ENCODE data around the gene PACC1.

PACC1 gene

DNA sequence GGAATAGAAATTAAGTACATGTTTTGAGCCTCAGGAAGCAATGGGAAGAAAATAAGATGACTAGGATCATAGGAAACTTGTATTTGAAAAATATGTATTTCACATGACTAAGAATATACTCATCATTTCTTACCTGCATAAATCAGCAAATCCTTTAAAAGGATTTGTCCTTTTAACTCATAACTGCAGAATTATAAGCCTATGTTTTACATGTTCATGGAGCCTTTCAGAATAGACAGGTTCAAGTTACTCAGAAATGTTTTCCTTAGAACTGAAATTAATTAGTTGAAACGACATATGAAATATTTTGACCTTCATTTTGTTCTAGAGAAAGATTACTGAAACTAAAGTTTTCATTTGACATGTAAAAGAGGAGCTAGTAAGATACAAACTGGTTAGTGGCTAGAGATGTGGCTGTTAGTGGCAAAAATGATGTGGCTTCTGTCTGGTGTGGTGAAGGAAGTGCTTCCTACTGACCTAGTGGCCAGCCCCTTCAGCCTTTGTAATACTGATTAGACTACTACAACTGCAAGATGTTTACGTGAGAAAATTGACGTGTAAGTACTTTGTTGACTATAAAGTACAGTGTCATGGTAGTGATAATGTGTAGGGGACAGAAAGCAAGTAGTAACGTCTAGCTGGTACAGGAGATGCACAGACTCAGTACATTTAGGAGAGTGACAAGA is 54.7 kb downstream of the PACC1 start:
- Histone ChIP-seq H3K4me3 (ENCODE audit: low read depth, low read length) (no peak overlapping the region), H3K27me3 (ENCODE audit: insufficient read depth, low read length) (no peaks in the 10 kb centered on the region), H3K4me1 (ENCODE audit: control insufficient read depth, insufficient read depth, low read length, unreplicated experiment) (no peaks in the 10 kb centered on the region), H3K36me3 (ENCODE audit: insufficient read depth, low read length) (peaks cover 5% of the 10 kb centered on the region; the same call in 1 of the 2 replicates), H3K27ac (ENCODE audit: low read depth, low read length) (no peak overlapping the region), H3K79me2 (ENCODE audit: control insufficient read depth, insufficient read depth, low read length, unreplicated experiment) (no peaks in the 10 kb centered on the region), H2AFZ (ENCODE audit: low read length, unreplicated experiment) (no peak overlapping the region)

DNA sequence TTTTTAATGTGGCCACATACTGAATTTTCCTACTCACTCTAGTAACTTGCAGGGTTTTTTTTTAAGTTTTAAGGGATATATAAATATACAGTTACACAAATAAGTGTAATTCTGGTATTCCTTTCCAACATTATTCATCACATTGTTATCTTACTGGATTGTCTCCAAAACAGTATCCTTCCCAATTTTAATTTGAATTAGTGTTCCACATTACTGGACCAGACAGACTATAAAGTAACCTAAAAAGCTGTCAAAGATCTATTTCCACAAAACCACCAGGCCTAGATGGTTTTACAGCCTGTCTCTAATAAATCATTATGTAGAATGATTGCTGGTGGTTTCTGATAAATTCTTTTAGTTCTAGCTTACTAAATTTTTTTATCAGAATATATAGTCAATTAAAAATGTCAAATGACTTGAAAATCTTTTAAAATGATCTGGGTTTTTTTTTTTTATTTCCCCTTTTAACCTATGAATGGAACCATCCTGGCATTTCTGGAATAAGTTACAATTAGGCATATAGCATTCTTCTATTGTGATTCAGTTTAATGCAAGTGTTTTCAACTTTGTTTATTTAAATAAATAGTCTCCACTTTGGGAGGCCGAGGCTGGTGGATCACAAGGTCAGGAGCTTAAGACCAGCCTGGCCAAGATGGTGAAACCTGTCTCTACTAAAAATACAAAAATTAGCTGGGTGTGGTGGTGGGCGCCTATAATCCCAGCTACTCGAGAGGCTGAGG is 59.3 kb downstream of the PACC1 start:
- no peaks in the 10 kb centered on the region for H3K4me1 ChIP-seq (ENCODE audit: control insufficient read depth, insufficient read depth, low read length, unreplicated experiment)
- H3K27ac ChIP-seq (ENCODE audit: low read depth, low read length) = no peak overlapping the region
- H3K79me2 ChIP-seq (ENCODE audit: control insufficient read depth, insufficient read depth, low read length, unreplicated experiment) = no peaks in the 10 kb centered on the region
- H2AFZ ChIP-seq (ENCODE audit: low read length, unreplicated experiment) = no peak overlapping the region
- no peak overlapping the region for H3K4me3 ChIP-seq (ENCODE audit: low read depth, low read length)
- H3K36me3 ChIP-seq (ENCODE audit: insufficient read depth, low read length) = peaks cover 14% of the 10 kb centered on the region; the same call in 1 of the 2 replicates
- H3K27me3 ChIP-seq (ENCODE audit: insufficient read depth, low read length) = no peaks in the 10 kb centered on the region

DNA sequence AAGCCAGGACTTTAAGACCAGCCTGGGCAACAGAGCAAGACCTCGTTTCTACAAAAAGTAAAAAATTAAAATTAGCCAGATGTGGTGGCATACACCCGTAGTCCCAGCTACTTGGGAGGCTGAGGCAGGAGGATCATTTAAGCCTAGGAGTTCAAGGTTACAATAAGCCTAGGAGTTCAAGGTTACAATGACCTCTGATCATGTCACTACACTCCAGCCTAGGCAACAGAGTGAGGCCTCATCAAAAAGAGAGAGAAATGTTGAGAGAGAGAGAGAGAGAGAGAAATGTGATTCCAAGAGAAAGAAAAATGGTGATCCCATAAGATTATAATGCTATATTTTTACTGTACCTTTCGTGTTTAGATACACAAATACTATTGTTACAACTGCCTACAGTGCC is 60.2 kb downstream of the PACC1 start:
- Histone ChIP-seq H3K27ac (ENCODE audit: low read depth, low read length) (no peak overlapping the region), H3K27me3 (ENCODE audit: insufficient read depth, low read length) (no peaks in the 10 kb centered on the region), H3K4me1 (ENCODE audit: control insufficient read depth, insufficient read depth, low read length, unreplicated experiment) (no peaks in the 10 kb centered on the region), H3K36me3 (ENCODE audit: insufficient read depth, low read length) (peaks cover 10% of the 10 kb centered on the region; the same call in 1 of the 2 replicates), H2AFZ (ENCODE audit: low read length, unreplicated experiment) (no peak overlapping the region), H3K4me3 (ENCODE audit: low read depth, low read length) (no peak overlapping the region), H3K79me2 (ENCODE audit: control insufficient read depth, insufficient read depth, low read length, unreplicated experiment) (no peaks in the 10 kb centered on the region)

DNA sequence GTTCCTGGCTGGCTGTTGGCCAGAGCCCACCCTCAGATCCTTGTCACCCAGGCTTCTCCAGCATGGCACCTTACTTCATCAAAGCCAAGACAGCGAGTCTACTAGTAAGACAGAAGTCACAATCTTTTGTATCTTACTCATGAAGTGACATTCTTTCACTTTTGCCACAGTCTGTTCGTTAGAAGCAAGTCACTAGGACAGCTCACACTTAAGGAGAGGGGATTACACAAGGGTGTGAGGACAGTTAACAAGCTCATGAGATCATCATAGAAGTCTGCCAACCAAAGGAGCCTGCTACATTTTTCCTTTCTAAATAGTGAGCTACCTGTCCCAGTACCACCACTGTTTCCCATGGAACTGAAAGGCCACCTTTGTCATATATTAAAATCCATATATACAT is 61.5 kb downstream of the PACC1 start:
- H3K36me3 ChIP-seq (ENCODE audit: insufficient read depth, low read length) = peaks cover 10% of the 10 kb centered on the region
- H3K27ac ChIP-seq (ENCODE audit: low read depth, low read length) = no peak overlapping the region
- H3K27me3 ChIP-seq (ENCODE audit: insufficient read depth, low read length) = no peaks in the 10 kb centered on the region
- H3K79me2 ChIP-seq (ENCODE audit: control insufficient read depth, insufficient read depth, low read length, unreplicated experiment) = no peaks in the 10 kb centered on the region
- no peaks in the 10 kb centered on the region for H3K4me1 ChIP-seq (ENCODE audit: control insufficient read depth, insufficient read depth, low read length, unreplicated experiment)
- H3K4me3 ChIP-seq (ENCODE audit: low read depth, low read length) = no peak overlapping the region
- no peak overlapping the region for H2AFZ ChIP-seq (ENCODE audit: low read length, unreplicated experiment)

DNA sequence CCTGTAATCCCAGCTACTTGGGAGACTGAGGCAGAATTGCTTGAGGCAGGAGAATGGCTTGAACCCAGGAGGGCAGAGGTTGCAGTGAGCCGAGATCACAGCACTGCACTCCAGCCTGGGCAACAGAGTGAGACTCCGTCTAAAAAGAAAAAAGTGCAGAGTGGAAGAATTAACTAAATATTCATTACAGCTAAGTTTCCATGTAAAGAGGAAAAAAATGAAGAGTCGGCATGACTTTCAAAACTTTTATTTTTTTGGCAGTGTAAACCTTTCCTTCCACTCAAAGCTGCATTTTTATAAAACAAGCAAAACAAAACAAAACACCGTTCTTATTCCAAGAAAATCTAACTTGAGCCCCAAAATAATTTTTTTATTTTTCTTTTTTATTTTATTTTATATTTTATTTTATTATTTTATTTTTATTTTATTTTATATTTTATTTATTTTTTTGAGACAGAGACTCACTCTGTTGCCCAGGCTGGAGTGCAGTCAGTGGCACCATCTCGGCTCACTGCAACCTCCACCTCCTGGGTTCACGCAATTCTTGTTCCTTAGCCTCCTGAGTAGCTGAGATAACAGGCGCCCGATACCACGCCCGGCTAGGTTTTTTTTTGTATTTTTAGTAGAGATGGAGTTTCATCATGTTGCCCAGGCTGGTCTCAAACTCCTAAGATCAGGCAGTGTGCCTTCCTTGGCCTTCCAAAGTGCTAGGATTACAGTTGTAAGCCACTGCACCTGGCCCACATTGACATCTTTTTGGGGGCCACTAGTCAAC is 62.9 kb downstream of the PACC1 start:
- Histone ChIP-seq H3K4me3 (ENCODE audit: low read depth, low read length) (no peak overlapping the region), H3K36me3 (ENCODE audit: insufficient read depth, low read length) (peaks cover 10% of the 10 kb centered on the region), H3K4me1 (ENCODE audit: control insufficient read depth, insufficient read depth, low read length, unreplicated experiment) (no peaks in the 10 kb centered on the region), H2AFZ (ENCODE audit: low read length, unreplicated experiment) (no peak overlapping the region), H3K79me2 (ENCODE audit: control insufficient read depth, insufficient read depth, low read length, unreplicated experiment) (no peaks in the 10 kb centered on the region), H3K27me3 (ENCODE audit: insufficient read depth, low read length) (no peaks in the 10 kb centered on the region), H3K27ac (ENCODE audit: low read depth, low read length) (no peak overlapping the region)

DNA sequence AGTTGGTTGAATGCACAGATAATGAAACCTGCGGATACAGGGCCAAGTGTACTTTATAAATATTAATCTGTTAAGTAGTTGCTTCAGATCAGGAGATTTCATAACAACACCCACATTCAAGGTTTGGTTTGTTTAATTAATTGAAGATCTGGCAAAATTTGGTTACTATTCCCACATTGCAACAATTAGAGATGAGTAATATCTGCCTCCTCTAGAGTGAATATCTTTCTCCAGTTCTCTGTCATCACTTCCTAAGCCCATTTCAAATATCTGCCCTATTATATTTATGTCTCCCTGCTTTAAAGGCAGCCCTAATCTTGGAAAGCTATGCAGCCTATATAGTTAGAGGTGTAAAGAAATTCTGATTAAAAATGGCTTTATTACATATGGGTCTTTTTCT is 68.1 kb downstream of the PACC1 start:
- Histone ChIP-seq H3K4me3 (ENCODE audit: low read depth, low read length) (no peak overlapping the region), H3K36me3 (ENCODE audit: insufficient read depth, low read length) (peaks cover 2% of the 10 kb centered on the region; the same call in 1 of the 2 replicates), H3K79me2 (ENCODE audit: control insufficient read depth, insufficient read depth, low read length, unreplicated experiment) (no peaks in the 10 kb centered on the region), H3K27me3 (ENCODE audit: insufficient read depth, low read length) (no peaks in the 10 kb centered on the region), H3K27ac (ENCODE audit: low read depth, low read length) (no peak overlapping the region), H3K4me1 (ENCODE audit: control insufficient read depth, insufficient read depth, low read length, unreplicated experiment) (no peaks in the 10 kb centered on the region), H2AFZ (ENCODE audit: low read length, unreplicated experiment) (no peak overlapping the region)

DNA sequence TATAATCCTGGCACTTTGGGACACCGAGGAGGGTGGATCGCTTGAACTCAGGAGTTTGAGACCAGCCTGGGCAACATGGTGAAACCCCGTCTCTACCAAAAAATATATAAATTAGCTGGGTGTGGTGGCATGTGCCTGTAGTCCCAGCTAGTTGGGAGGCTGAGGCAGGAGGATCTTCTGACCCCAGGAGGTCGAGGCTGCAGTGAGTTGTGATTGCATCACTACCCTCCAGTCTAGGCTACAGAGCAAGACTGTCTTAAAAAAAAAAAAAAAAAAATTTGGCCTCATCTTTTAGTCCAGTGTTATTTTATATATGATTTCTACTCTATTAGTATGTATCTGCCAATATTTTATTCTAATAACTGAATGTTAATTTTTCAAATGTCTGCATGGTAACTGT is 69.8 kb downstream of the PACC1 start:
- no peaks in the 10 kb centered on the region for H3K79me2 ChIP-seq (ENCODE audit: control insufficient read depth, insufficient read depth, low read length, unreplicated experiment)
- no peak overlapping the region for H2AFZ ChIP-seq (ENCODE audit: low read length, unreplicated experiment)
- no peaks in the 10 kb centered on the region for H3K4me1 ChIP-seq (ENCODE audit: control insufficient read depth, insufficient read depth, low read length, unreplicated experiment)
- peaks cover 2% of the 10 kb centered on the region; the same call in 1 of the 2 replicates for H3K36me3 ChIP-seq (ENCODE audit: insufficient read depth, low read length)
- H3K27me3 ChIP-seq (ENCODE audit: insufficient read depth, low read length) = no peaks in the 10 kb centered on the region
- H3K27ac ChIP-seq (ENCODE audit: low read depth, low read length) = no peak overlapping the region
- no peak overlapping the region for H3K4me3 ChIP-seq (ENCODE audit: low read depth, low read length)

DNA sequence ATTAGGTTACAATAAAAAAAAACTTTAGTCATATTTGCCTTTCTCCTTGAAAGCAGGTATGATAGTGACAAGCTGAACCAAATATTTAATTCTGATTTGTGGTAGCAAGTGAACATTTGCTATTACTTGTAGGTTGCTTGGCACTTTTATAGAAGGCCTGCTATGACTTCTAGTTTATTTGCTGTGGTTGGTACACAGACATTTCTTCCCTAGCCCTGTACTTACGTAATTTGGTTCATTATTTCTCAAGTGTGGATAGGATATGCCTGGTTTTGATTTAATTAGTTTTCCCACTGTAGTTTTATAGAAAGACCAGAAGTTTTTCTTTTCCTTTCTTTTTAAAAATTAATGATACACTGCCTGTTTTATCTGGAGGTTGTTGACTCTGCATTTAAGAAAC is 73.6 kb downstream of the PACC1 start:
- Histone ChIP-seq H3K4me3 (ENCODE audit: low read depth, low read length) (no peak overlapping the region), H2AFZ (ENCODE audit: low read length, unreplicated experiment) (no peak overlapping the region), H3K79me2 (ENCODE audit: control insufficient read depth, insufficient read depth, low read length, unreplicated experiment) (no peaks in the 10 kb centered on the region), H3K36me3 (ENCODE audit: insufficient read depth, low read length) (0 out of 2 replicates have a peak, but pooled peaks cover 2% of the 10 kb centered on the region), H3K4me1 (ENCODE audit: control insufficient read depth, insufficient read depth, low read length, unreplicated experiment) (no peaks in the 10 kb centered on the region), H3K27ac (ENCODE audit: low read depth, low read length) (no peak overlapping the region), H3K27me3 (ENCODE audit: insufficient read depth, low read length) (no peaks in the 10 kb centered on the region)

DNA sequence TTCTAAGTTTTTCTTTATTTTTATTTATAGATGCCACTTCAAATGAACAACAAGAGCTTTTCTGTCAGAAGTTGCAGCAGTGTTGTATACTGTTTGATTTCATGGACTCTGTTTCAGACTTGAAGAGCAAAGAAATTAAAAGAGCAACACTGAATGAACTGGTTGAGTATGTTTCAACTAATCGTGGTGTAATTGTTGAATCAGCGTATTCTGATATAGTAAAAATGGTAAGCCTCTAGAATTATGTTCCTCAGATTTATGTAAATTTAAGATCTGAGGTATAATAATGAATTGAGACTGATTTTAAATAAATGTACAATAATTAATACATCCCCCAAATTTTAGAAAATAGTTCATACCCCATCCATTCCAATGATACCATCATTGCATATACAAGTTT is 85.6 kb downstream of the PACC1 start:
- H3K79me2 ChIP-seq (ENCODE audit: control insufficient read depth, insufficient read depth, low read length, unreplicated experiment) = no peaks in the 10 kb centered on the region

DNA sequence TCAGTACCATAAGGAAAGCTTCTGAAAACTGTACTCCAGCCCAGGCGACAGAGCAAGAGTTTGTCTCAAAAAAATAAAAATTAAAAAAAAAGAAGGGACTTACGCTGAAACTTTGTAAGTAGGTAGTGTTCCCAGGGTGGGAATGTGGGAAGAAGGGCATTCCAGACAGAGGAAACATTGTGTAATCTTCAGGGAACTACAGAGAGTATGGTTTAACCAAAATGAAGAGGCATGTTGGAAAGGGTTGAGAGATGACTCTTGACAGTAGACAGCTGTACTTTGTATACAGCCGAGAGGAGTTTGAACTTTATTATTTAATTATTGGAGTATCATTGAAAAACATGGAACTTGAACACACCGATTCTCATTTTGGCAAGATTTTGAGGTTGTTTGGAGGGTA is 86.4 kb downstream of the PACC1 start:
- no peak overlapping the region for H2AFZ ChIP-seq (ENCODE audit: low read length, unreplicated experiment)
- H3K27me3 ChIP-seq (ENCODE audit: insufficient read depth, low read length) = no peaks in the 10 kb centered on the region
- no peak overlapping the region for H3K4me3 ChIP-seq (ENCODE audit: low read depth, low read length)
- no peak overlapping the region for H3K27ac ChIP-seq (ENCODE audit: low read depth, low read length)
- H3K79me2 ChIP-seq (ENCODE audit: control insufficient read depth, insufficient read depth, low read length, unreplicated experiment) = peaks cover under 1% of the 10 kb centered on the region
- H3K4me1 ChIP-seq (ENCODE audit: control insufficient read depth, insufficient read depth, low read length, unreplicated experiment) = no peaks in the 10 kb centered on the region
- H3K36me3 ChIP-seq (ENCODE audit: insufficient read depth, low read length) = 0 out of 2 replicates have a peak, but pooled peaks cover 1% of the 10 kb centered on the region

More for the DNA sequence above, 85.6 kb downstream of the PACC1 start:
- Histone ChIP-seq H3K27me3 (ENCODE audit: insufficient read depth, low read length) (no peaks in the 10 kb centered on the region), H3K4me3 (ENCODE audit: low read depth, low read length) (no peak overlapping the region), H3K36me3 (ENCODE audit: insufficient read depth, low read length) (peaks cover 9% of the 10 kb centered on the region; the same call in 1 of the 2 replicates), H3K4me1 (ENCODE audit: control insufficient read depth, insufficient read depth, low read length, unreplicated experiment) (no peaks in the 10 kb centered on the region), H3K27ac (ENCODE audit: low read depth, low read length) (no peak overlapping the region), H2AFZ (ENCODE audit: low read length, unreplicated experiment) (no peak overlapping the region)

Data from ACC112 (cell line).